ENCODE data around the gene LNX2.

The LNX2 gene

GRCh38 chr13:27583645-27584044 is 36.7 kb downstream of the LNX2 start:
- peak overlapping the region; percentile 6 for H3K4me3 Mint-ChIP-seq
- H3K27me3 Mint-ChIP-seq: no peaks in the 10 kb centered on the region
- peak overlapping the region; percentile 56 for H3K27ac Mint-ChIP-seq
- DNase-seq: no peak
- H3K4me1 Mint-ChIP-seq: peaks cover 23% of the 10 kb centered on the region
- H3K36me3 Mint-ChIP-seq: peaks cover 7% of the 10 kb centered on the region
- H3K9me3 Mint-ChIP-seq: no peaks in the 10 kb centered on the region
- CTCF ChIA-PET: no interaction called here

GRCh38 chr13:27578121-27579030 is 42.0 kb downstream of the LNX2 start:
- H3K27me3 Mint-ChIP-seq: no peaks in the 10 kb centered on the region

GRCh38 chr13:27574661-27575060 is 45.7 kb downstream of the LNX2 start:
- DNase-seq: no peak
- Mint-ChIP-seq H3K4me3 (no peak overlapping the region), H3K36me3 (peaks cover 18% of the 10 kb centered on the region), H3K27ac (no peak overlapping the region), H3K4me1 (peaks cover 10% of the 10 kb centered on the region), H3K27me3 (no peaks in the 10 kb centered on the region), H3K9me3 (no peaks in the 10 kb centered on the region)
- CTCF ChIA-PET: no interaction called here

More at GRCh38 chr13:27578121-27579030, 42.0 kb downstream of the LNX2 start:
- Mint-ChIP-seq H3K4me1 (peaks cover 5% of the 10 kb centered on the region), H3K36me3 (peaks cover 18% of the 10 kb centered on the region), H3K9me3 (no peaks in the 10 kb centered on the region), H3K4me3 (no peak overlapping the region), H3K27ac (no peak overlapping the region)
- CTCF ChIA-PET: no interaction called here
- no peak for DNase-seq

- DNase-seq: no peak
- H3K4me3 Mint-ChIP-seq: no peak overlapping the region
- no peaks in the 10 kb centered on the region for H3K27me3 Mint-ChIP-seq
- CTCF ChIA-PET: no interaction called here
- no peaks in the 10 kb centered on the region for H3K9me3 Mint-ChIP-seq
- H3K27ac Mint-ChIP-seq: no peak overlapping the region
- peaks cover 10% of the 10 kb centered on the region for H3K4me1 Mint-ChIP-seq
- peaks cover 16% of the 10 kb centered on the region for H3K36me3 Mint-ChIP-seq
Measured at GRCh38 chr13:27573265-27573664, 47.1 kb downstream of the LNX2 start.

- Mint-ChIP-seq H3K36me3 (peaks cover 16% of the 10 kb centered on the region), H3K27me3 (no peaks in the 10 kb centered on the region), H3K4me1 (peaks cover 10% of the 10 kb centered on the region), H3K9me3 (no peaks in the 10 kb centered on the region), H3K27ac (no peak overlapping the region), H3K4me3 (no peak overlapping the region)
- CTCF ChIA-PET: no interaction called here
- no peak for DNase-seq
Measured at GRCh38 chr13:27572234-27572901, 48.0 kb downstream of the LNX2 start.

- H3K36me3 Mint-ChIP-seq: peaks cover 12% of the 10 kb centered on the region
- no peaks in the 10 kb centered on the region for H3K27me3 Mint-ChIP-seq
- H3K4me1 Mint-ChIP-seq: peaks cover 10% of the 10 kb centered on the region
- CTCF ChIA-PET: no interaction called here
- DNase-seq: no peak
- no peak overlapping the region for H3K27ac Mint-ChIP-seq
- H3K4me3 Mint-ChIP-seq: no peak overlapping the region
- no peaks in the 10 kb centered on the region for H3K9me3 Mint-ChIP-seq
Measured at GRCh38 chr13:27570906-27571305, 49.4 kb downstream of the LNX2 start.

- H3K36me3 Mint-ChIP-seq: peaks cover 8% of the 10 kb centered on the region
- CTCF ChIA-PET: no interaction called here
- DNase-seq: no peak
- no peaks in the 10 kb centered on the region for H3K27me3 Mint-ChIP-seq
- H3K4me3 Mint-ChIP-seq: no peak overlapping the region
- no peak overlapping the region for H3K27ac Mint-ChIP-seq
- no peaks in the 10 kb centered on the region for H3K9me3 Mint-ChIP-seq
- peaks cover 10% of the 10 kb centered on the region for H3K4me1 Mint-ChIP-seq
Measured at GRCh38 chr13:27569405-27569804, 50.9 kb downstream of the LNX2 start.

- no peaks in the 10 kb centered on the region for H3K4me1 Mint-ChIP-seq
- no peaks in the 10 kb centered on the region for H3K27me3 Mint-ChIP-seq
- H3K27ac Mint-ChIP-seq: no peak overlapping the region
- CTCF ChIA-PET: interaction anchor here (0.6 kb wide), 1 partner anchor 37 kb away, joined by 3 read pairs; no protein-coding TSS in a partner anchor
- H3K4me3 Mint-ChIP-seq: no peak overlapping the region
- no peak for DNase-seq
- H3K9me3 Mint-ChIP-seq: no peaks in the 10 kb centered on the region
- peaks cover 5% of the 10 kb centered on the region for H3K36me3 Mint-ChIP-seq
Measured at GRCh38 chr13:27565818-27566217, 54.5 kb downstream of the LNX2 start.

GRCh38 chr13:27562457-27562856 is 57.9 kb downstream of the LNX2 start:
- Mint-ChIP-seq H3K36me3 (peaks cover 3% of the 10 kb centered on the region), H3K9me3 (no peaks in the 10 kb centered on the region), H3K27ac (no peak overlapping the region), H3K4me1 (no peaks in the 10 kb centered on the region), H3K4me3 (no peak overlapping the region), H3K27me3 (no peaks in the 10 kb centered on the region)
- CTCF ChIA-PET: interaction anchor here (1.1 kb wide), 1 partner anchor 29 kb away, joined by 3 read pairs; no protein-coding TSS in a partner anchor
- DNase-seq: no peak

- H3K9me3 Mint-ChIP-seq: no peaks in the 10 kb centered on the region
- DNase-seq: no peak
- peaks cover 14% of the 10 kb centered on the region for H3K36me3 Mint-ChIP-seq
- no peaks in the 10 kb centered on the region for H3K27me3 Mint-ChIP-seq
- no peak overlapping the region for H3K27ac Mint-ChIP-seq
- no peak overlapping the region for H3K4me3 Mint-ChIP-seq
- CTCF ChIA-PET: no interaction called here
- H3K4me1 Mint-ChIP-seq: no peaks in the 10 kb centered on the region
Measured at GRCh38 chr13:27559719-27560118, 60.6 kb downstream of the LNX2 start.

- Mint-ChIP-seq H3K4me3 (no peak overlapping the region), H3K4me1 (no peaks in the 10 kb centered on the region), H3K36me3 (peaks cover 23% of the 10 kb centered on the region), H3K27ac (no peak overlapping the region), H3K27me3 (no peaks in the 10 kb centered on the region), H3K9me3 (no peaks in the 10 kb centered on the region)
- CTCF ChIA-PET: no interaction called here
- no peak for DNase-seq
Measured at GRCh38 chr13:27556109-27556508, 64.2 kb downstream of the LNX2 start.

- H3K27ac Mint-ChIP-seq: no peak overlapping the region
- H3K9me3 Mint-ChIP-seq: no peaks in the 10 kb centered on the region
- no peaks in the 10 kb centered on the region for H3K4me1 Mint-ChIP-seq
- no peaks in the 10 kb centered on the region for H3K27me3 Mint-ChIP-seq
- peaks cover 31% of the 10 kb centered on the region for H3K36me3 Mint-ChIP-seq
- no peak for DNase-seq
- no peak overlapping the region for H3K4me3 Mint-ChIP-seq
- CTCF ChIA-PET: interaction anchor here (1.2 kb wide), 1 partner anchor 17 kb away, joined by 3 read pairs; no protein-coding TSS in a partner anchor
Measured at GRCh38 chr13:27551562-27551961, 68.8 kb downstream of the LNX2 start.

GRCh38 chr13:27549406-27549981 is 70.8 kb downstream of the LNX2 start:
- CTCF ChIA-PET: no interaction called here

GRCh38 chr13:27542220-27542619 is 78.1 kb downstream of the LNX2 start:
- no peak overlapping the region for H3K4me3 Mint-ChIP-seq
- no peak for DNase-seq
- no peak overlapping the region for H3K27ac Mint-ChIP-seq
- no peaks in the 10 kb centered on the region for H3K4me1 Mint-ChIP-seq
- CTCF ChIA-PET: interaction anchor here (0.9 to 2.0 kb wide), 2 partner anchors 10 to 86 kb away, joined by 3 to 5 read pairs; no protein-coding TSS in a partner anchor
- no peaks in the 10 kb centered on the region for H3K9me3 Mint-ChIP-seq
- no peaks in the 10 kb centered on the region for H3K27me3 Mint-ChIP-seq
- H3K36me3 Mint-ChIP-seq: peaks cover 5% of the 10 kb centered on the region

More at GRCh38 chr13:27549406-27549981, 70.8 kb downstream of the LNX2 start:
- no peak overlapping the region for H3K27ac Mint-ChIP-seq
- H3K27me3 Mint-ChIP-seq: no peaks in the 10 kb centered on the region
- DNase-seq: no peak
- no peak overlapping the region for H3K4me3 Mint-ChIP-seq
- H3K9me3 Mint-ChIP-seq: no peaks in the 10 kb centered on the region
- H3K4me1 Mint-ChIP-seq: no peaks in the 10 kb centered on the region
- peaks cover 21% of the 10 kb centered on the region for H3K36me3 Mint-ChIP-seq

All from activated naive CD4-positive, alpha-beta T cell treated with anti-CD3 and anti-CD28 coated beads, Interleukin-2, amount 10 ng/mL, durations not matched to agents 7 days and 5 days (primary cell).